ENCODE data around the gene CAMTA1.

CAMTA1 gene

GRCh38 chr1:7454052-7454815 is 669.0 kb downstream of the CAMTA1 start:
- in situ Hi-C loops (cut with MboI; ENCODE audit: low sequenced_read_pairs): no loop called here

DNA sequence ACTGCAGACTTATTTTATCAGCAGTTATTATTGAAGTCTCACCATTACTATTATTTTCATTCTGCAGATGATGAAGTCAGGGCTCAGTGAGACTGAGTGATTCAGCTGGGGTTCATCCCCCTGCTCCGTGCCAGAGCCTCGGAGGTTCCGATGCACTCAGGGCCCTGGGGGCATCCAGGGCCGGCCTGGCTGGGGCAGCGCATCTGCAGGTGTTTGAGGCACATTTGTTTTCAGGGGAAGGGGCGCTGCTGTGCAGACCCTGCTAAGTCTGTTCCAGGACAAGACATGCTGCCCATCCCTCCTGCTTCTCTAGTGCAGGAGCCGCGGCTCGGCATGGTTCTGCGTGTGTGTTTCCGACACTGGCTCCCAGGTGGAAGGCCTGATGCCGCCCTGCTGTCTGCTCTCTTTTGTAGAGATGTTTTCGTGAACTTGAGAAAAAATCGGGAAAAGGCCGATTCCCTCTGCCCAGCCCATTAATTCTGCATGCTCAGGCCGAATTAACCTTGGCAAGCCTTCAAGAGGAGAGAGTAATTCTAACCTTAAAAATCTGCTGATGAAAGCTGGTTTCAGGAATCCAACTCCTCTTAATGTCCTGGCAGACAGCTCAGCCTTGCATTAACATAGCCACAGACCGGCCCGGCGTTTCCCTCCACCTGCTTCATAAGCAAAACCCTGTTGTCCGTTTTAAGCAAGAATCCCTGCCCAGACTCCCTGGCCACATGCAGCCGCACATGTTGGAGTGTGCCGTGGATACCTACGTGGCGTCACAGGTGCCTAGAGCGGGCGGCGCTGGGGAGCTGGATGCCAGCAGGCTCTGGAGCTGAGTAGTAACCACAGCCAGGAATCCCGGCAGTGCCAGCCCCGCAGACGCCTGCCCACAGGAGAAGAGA is 669.9 kb downstream of the CAMTA1 start:
- in situ Hi-C loops (cut with MboI; ENCODE audit: low sequenced_read_pairs): no loop called here

GRCh38 chr1:7455796-7456721 is 670.8 kb downstream of the CAMTA1 start:
- in situ Hi-C loops (cut with MboI; ENCODE audit: low sequenced_read_pairs): no loop called here

GRCh38 chr1:7456722-7457082 is 671.4 kb downstream of the CAMTA1 start:
- in situ Hi-C loops (cut with MboI; ENCODE audit: low sequenced_read_pairs): no loop called here

DNA sequence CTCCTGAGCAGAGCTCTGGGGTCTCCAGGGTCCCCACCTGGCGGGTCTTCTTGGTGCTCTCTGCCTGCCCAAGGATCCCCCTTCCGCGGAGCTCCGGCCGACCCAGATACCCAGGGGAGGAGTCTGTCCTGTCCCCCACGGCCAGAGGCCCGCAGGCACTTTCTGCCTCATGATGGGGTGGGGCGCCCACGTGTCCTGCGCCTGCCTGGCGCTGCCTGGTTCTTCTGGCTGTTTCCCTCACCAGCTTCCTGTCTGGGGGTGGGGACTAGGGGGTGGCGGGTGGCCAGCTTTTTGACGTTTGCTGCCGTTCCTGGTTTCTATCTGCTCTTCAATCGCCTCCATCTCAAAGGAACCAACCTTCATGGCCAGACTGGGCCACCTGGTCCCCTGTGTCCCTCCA is 672.6 kb downstream of the CAMTA1 start:
- in situ Hi-C loops (cut with MboI; ENCODE audit: low sequenced_read_pairs): no loop called here

- in situ Hi-C loops (cut with MboI; ENCODE audit: low sequenced_read_pairs): no loop called here
Observed at GRCh38 chr1:7458946-7459345, 673.7 kb downstream of the CAMTA1 start.

DNA sequence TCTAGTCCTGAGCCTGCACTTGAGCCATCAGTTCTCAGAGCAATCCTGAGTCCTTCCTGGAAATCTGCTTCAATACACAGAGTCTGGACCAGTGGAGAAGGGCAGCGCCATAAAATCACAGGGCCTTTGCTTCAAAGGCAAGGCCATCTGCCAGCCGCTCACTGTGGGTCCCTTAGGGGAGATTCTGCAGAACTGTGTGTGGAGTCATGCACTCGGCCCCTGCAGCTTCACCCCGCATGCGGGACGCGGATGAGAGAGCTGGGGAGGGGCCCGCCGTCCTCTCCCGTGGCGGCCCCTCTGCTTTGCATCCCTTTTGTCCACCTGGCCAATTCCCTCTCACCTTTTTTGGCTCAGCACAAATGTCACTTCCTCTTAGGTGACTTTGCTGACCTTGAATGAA is 674.7 kb downstream of the CAMTA1 start:
- in situ Hi-C loops (cut with MboI; ENCODE audit: low sequenced_read_pairs): no loop called here

GRCh38 chr1:7460807-7461206 is 675.6 kb downstream of the CAMTA1 start:
- in situ Hi-C loops (cut with MboI; ENCODE audit: low sequenced_read_pairs): no loop called here

DNA sequence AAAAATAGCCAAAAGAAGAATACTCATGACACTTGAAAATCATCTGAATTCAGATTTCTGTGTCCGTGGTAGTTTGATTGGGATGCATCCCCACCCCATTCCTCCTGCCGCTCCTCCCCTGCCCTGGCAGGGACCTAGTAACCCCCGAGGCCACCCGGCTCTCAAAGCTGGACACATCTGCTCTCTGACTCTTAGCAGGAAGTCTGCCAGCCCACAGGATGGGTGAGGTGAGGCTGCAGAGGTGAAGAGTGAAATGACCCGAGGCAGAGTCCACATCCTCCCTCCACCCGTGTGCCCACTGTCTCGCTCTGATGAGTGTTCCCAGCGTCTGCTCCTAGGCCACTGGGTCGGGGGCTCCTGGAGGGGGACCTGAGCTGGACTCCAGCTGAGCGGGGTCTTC is 677.4 kb downstream of the CAMTA1 start:
- in situ Hi-C loops (cut with MboI; ENCODE audit: low sequenced_read_pairs): no loop called here

GRCh38 chr1:7463526-7463925 is 678.3 kb downstream of the CAMTA1 start:
- in situ Hi-C loops (cut with MboI; ENCODE audit: low sequenced_read_pairs): no loop called here

- in situ Hi-C loops (cut with MboI; ENCODE audit: low sequenced_read_pairs): no loop called here
Observed at GRCh38 chr1:7464736-7465135, 679.5 kb downstream of the CAMTA1 start.

GRCh38 chr1:7467476-7468175 is 682.4 kb downstream of the CAMTA1 start:
- in situ Hi-C loops (cut with MboI; ENCODE audit: low sequenced_read_pairs): no loop called here

DNA sequence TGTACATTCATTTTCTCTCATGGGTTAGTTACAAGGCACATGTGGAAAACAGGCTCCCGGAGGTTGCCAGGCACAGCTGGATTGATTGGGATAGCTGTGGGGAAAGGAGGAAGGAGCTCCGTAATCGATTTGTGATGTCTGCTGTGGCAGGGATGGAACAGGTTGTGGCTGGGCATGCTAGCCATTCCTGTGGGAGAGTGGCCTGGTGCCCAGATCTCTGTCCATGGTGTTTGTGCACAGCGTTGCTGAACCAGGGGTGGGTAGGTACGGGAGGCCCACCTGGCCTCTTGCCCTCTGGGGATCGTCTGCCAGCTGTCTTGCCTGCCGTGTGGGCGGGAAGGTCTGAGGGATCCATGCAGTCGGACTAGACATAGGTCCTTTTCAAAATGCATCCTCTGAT is 683.0 kb downstream of the CAMTA1 start:
- in situ Hi-C loops (cut with MboI; ENCODE audit: low sequenced_read_pairs): no loop called here

DNA sequence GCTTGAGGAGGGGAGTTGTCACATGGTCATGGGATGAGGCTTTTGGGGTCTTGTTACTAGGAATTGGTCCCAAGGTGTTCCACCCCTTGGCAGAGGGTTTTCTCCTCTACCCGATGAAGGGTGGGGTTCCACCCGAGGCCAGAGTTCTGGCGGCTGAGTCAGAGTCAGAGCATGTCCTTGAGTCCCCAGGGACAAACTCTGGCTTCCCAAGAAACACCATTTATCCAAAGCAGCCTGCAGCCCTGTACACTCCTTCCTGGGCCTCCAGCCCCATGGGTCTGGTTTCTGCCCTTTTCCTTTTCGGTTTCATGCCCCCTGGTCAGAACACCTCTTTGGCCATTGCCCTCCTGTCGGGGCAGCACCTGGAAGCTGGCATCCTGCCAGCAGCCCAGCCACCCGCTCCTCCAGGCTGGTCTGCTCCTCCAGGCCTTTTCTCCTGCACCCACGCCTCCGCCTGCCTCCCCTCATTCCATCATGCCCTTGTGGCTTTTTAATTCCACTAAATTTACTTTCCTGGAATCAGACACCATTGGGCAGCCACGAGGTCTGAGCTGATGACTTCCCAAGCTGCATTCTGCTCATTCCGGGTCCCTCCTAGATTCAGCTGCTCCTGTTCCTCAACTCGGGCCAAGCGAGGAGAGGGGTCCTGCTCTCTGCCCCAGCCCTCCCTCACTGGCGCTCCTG is 684.1 kb downstream of the CAMTA1 start:
- in situ Hi-C loops (cut with MboI; ENCODE audit: low sequenced_read_pairs): no loop called here

GRCh38 chr1:7470904-7471638 is 685.8 kb downstream of the CAMTA1 start:
- in situ Hi-C loops (cut with MboI; ENCODE audit: low sequenced_read_pairs): no loop called here

GRCh38 chr1:7471836-7472235 is 686.6 kb downstream of the CAMTA1 start:
- in situ Hi-C loops (cut with MboI; ENCODE audit: low sequenced_read_pairs): no loop called here

GRCh38 chr1:7473223-7474142 is 688.2 kb downstream of the CAMTA1 start:
- in situ Hi-C loops (cut with MboI; ENCODE audit: low sequenced_read_pairs): no loop called here

DNA sequence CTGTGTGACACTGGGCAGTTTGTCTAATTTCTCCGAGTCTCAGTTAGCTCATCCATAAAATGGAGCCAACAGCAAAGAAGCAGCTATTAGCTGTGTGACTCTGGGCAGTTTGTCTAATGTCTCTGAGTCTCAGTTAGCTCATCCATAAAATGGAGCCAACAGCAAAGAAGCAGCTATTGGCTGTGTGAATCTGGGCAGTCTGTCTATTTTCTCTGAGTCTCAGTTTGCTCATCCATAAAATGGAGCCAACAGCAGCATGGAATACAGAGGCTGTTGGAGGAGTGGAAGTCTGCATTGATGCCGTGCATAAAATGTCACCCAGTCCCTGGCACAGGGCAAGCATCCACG is 688.9 kb downstream of the CAMTA1 start:
- in situ Hi-C loops (cut with MboI; ENCODE audit: low sequenced_read_pairs): no loop called here

All from HL-60/S4 treated with retinoic acid at 250 ng/mL for 4 days and 3 days (cell line).